GM19397 (cell line): ENCODE measurements around the gene MANSC4.

Source experiments
- ATAC-seq: cut with Tn5 transposase; IDR thresholded peaks from one replicate; pipeline ENCODE4 v1.9.1; 2021; ENCODE audit warnings: mild to moderate bottlenecking, moderate library complexity; ENCODE audit not compliant: unreplicated experiment

The MANSC4 gene

DNA sequence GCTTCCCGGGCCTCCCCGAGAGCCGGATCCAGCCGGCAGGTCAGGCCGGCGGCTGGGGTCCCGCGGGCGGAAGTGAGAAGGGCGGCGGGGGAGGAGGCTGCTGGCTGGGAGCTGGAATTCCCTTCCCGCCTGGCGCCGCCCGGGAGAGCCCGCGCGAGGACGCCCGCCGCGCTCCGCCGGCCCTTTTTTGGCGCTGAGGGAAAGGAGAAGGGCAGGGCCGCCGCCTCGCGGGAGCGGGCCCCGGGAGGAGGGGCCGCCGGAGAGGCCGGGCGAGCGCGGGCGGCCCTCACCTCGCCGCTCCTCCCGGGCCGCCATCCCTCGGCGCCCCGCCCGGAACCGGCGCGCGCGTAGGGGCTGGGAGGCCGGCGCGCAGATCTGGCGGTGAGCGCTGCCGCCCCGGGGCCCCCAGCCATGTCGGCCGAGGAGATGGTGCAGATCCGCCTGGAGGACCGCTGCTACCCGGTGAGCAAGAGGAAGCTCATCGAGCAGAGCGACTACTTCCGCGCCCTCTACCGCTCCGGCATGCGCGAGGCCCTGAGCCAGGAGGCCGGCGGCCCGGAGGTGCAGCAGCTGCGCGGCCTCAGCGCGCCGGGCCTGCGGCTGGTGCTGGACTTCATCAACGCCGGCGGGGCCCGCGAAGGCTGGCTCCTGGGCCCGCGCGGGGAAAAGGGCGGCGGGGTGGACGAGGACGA lies at the start of gene MANSC4, which contains the start of gene KLHL42:
Gene MANSC4 (minus strand): TSS at position 317 of the 692 bp plus-strand sequence. CDS start 8,960 bp downstream, outside the sequence.
Gene KLHL42 (plus strand): TSS at position 314 of the 692 bp plus-strand sequence. CDS start 98 bp downstream, at position 412.
- peak; percentile 81 for ATAC-seq

DNA sequence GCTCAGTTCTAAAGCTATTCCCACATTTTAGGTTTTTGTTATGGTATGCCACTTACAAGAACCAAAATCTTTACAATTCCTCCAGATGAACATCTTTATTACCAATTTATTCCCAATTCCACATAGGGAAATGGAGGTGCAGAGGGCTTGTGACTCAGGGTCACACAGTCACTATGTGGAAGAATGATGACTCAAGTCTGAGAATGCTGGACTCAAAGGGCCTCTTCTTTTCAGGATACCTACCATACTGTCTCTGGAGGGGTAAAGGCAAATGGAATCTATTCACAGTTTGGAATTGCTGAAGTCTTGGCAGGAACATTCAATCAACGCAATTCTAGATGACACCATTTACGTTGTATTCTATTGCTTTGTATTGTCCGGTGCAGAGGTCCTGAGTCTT lies 48.2 kb upstream of the MANSC4 start:
- no peak for ATAC-seq

DNA sequence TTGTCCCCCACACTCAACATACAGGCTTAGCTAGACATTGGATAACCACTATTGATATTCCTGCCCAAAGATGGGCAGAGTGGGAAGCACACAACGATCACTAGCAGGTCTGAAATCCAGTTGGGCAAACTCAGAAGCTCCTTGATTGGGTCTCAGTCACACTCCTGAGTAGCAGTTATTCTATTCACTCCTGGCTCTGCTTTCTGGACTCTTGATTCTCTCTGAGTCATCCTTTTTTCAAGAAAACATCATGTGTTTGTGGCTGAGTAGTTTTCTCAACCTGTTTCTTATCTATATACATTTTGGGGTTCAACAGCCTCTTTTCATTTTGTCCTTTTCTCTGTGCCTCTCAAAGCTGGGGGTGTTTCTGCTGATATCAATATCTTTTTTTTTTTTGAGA lies 46.0 kb upstream of the MANSC4 start:
- ATAC-seq = no peak

DNA sequence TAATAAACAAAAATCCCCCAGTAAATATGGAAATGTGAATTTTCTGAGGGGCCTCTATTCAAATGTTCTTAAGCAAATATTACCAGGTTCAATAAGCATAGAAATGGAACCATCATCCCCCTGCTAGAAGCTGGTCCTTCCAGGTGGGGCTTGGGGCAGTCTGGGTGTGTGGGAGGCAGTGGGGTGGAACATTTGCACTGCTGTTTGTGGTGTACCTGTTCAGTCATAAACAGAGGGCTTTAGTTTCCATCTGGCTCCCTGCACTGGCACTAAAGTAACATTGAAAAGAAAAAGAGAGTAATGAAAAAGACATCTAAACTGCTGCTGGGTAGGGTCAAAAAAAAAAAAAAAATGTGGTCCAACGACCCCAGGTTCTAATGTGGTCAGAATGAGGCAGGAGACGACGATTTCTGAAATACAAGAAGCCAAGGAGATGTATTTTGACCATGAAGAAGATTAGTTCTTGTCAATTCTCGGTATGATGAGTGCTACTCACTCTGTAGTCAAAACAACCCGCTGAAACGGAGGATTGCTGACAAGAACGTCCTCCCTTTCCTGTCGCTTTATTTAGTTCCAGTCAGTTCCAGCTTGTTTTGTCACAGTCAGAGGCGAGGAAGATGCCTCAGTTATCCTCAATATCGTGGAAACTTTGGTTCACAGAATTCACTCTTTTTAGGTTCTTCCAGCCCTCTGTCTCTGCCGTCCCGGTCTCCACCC lies 44.2 kb upstream of the MANSC4 start:
- ATAC-seq = peak; percentile 79

DNA sequence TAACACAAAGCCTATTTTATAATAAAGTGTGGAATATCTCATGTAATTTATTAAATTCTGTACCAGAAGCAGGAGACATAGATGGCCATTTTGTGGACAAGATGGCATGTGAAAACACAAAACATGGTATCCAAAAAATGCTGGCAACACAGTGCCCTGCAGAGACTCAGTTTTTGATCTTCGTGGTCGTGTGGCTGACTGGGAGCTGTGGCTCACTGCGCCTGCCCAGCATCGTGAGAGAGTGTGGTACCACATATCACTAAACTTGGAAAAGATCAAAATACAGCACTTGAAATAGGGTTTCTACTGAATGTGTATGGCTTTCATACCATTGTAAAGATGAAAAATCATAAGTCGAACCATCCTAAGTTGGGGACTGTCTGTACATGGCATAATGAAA lies 43.0 kb upstream of the MANSC4 start:
- no peak for ATAC-seq

DNA sequence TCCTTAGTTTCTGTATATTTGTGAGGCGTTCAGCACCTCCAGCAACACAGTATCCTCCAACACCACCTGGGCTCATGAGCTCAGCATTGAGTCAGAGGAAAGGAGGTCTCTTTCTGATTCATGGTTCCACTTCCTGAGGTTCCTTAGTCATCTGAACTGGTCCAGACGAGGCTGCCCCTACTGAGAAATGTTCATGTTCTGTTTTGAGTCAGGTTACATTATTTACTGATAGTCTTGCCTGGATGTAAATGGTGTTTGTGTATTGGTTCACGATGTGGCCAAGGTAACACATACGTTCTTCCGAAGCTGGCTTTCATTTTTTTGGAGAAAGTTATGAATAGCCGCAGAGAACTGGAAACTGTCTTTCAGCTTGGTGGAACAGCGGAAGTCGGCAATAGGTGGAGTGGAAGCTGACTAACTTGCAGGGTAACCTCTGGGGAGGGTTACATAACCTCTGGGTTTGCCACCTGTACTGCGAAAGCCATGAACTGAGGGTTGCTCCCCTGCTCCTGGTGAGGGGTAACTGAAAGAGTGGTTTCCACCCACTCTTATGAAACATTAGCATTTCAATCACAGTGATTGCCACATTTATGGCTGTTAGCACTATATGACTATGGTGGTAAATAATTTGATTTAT lies 42.2 kb upstream of the MANSC4 start:
- peak; percentile 65 for ATAC-seq

DNA sequence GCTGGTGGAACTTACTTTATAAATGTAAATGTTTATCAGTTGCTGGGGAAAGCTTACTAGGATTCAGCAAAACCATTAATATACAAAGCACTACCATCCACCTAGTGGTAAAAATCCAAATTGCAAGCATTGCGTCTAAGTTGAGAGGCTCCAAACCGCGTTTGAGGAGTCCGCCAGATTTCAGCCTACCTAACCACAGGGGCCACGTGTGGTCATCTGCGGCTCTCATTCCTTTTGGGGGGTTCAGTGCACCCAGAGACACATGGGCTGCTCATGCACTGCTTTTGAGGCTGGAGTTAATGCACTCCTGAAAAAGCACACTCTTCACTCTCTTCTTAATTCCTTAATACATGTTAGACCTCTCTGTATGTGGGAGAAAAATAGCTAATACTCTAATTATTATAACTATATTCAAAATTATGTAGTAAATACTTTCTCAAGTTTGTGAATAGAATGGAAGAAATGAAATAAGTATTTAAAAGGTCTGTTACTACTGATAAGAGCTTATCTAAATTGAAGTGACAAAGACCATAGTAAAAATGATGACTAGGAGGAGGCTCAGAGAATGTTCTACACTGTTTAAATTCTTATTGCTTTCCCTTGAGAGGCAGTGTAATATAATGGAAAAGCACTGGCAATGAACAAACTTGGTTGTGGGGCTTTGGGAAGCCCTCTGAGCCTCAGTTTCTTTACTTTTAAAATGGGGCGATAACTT lies 41.4 kb upstream of the MANSC4 start:
- ATAC-seq = no peak

DNA sequence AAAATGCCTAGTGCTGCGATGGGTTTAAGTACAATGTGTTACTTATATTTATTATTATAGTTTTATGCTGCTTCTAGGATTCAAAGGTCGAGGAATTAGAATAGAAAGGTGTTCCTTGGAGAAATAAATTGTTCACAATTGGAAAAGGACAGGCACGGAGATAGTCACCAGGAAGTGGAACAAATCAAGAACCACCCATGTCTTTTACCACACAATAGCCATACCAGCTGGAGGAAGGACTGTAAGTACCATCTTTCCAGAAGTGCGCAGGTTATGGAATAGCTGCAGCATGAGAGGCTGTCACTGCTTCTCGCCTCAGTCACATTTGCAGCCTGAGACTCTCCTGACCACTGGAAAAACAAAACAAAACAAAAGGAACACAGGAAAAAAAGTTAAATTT lies 40.5 kb upstream of the MANSC4 start:
- ATAC-seq = no peak

DNA sequence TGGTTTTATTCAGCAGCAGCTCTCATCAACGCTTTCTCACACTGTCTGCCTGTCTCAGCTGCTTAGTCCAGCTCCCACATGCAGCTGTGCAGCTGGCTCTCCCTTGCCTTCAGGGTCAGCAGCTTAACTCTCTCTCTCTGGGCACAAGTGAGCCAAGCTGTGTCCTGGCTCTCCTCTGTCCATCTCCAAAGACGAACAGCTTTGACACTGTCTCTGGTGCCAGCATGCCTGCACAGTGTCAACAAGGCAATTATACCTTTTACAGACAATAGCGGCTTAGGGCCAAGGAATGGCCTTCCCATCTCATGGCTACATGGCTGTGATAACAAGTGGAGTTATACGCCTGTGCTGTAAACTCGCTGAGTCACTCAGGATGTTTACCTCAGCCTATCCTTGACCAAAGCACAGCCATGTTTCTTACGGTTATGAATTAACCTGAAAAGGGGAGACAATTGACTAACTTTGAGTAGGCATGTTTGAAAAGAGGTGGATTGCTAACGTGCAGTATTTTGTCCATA lies 38.4 kb upstream of the MANSC4 start:
- ATAC-seq = no peak

DNA sequence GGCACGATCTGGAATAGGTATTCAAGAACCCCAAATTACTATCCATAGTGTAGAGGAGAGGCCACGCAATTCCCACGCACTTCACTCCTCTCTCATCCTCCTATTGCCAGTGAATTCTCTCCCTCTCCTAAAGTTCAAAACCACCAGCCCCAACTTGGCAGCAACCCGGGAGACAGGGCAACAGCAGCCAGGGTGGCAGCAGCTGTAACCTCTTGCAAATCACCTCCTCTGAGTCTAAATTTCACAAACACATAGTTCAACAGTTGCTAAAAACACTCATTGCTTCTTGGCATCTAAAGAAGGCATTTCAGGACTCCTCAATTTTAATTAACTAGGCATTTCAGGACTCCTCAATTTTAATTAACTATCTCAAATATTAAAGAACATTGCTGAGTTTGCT lies 37.7 kb upstream of the MANSC4 start:
- ATAC-seq = no peak

DNA sequence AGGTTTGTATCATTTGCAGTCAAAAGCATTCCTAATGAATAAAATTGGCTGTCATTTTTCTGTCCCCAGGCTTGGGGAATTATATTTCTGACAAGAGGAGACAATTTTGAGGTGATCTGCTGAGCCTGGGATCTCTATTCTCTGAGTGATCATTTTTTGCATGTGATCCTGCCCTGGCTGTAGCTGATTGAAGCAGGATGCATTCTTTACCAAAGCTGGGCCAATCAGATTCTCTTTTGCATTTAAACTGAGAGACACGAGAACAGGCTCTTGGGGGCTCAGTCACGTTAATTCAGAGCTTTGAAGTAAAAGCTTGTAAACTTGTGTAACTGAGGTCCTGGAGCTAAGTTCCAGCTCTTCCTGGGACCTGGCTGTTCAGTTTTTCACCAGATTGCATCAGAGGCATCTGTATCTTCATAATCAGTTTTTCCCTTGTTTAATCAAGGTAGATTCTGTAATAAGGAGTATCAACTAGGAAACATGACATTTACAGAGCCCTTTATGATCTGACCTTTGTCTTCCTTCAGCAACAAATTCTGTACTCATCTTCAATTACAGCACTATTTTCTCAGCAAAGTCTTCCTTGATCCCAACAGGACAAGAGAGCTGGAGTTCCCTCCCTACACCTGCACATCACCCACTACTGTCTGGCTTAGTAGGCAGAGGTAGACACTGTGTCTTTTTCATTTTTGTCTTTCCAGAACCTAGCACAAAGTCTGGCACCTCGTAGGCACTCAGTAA lies 35.0 kb upstream of the MANSC4 start:
- no peak for ATAC-seq

DNA sequence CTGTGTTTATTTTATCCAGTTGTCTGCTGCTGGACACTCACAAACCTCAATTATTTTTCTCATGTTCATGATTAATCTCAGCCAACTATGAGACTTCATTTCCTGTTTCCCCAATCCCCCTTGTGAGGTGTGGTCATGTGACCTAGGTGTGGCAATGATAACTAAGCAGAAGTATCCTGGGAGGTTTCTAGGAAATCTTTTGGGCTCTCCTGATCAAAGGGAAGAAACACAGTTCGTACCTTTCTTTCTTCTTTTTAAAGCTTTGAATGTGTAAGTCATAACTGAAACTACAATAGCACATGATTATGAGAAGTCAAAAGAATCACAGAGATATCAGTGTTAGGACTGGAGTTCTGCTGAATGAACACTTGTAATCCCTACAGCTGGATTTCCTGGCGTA lies 34.4 kb upstream of the MANSC4 start:
- no peak for ATAC-seq

DNA sequence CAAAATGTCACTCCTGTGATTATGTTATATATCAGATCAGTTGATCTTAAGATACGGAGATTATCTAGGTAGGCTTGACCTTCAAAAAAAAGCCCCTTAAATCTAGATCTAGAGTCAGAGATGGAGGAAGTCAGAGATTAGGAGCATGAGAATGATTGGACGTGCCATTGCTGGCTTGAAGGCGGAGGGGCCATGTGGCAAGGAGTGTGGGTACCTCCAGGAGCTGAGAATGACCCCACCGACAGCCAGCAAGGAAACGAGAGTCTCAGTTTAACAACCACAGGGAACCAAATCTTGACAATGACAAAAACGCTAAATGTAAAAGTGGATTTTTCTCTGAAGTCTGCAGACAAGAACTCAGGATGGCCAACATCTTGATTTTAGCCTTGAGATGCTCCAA lies 32.5 kb upstream of the MANSC4 start:
- ATAC-seq = no peak

DNA sequence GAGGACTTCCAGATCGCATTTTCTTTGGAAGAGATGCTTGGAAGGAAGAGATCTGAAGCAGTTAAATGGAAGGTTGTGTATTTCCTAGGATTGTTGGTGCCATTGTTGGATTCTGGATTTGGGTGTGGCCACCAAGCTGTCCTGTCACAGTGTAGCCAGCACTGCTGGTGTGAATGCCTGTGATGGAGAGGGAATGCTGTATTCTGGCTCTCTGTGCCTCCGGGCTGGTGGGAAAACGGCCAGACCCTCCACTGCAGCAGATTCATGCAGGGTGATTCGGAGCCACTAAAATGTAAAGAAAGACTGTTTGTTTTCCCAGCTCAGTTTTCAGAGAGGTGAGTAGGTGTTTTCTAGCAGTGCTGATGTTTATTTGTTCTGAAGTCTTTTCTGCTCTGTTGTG lies 30.7 kb upstream of the MANSC4 start:
- ATAC-seq = no peak

DNA sequence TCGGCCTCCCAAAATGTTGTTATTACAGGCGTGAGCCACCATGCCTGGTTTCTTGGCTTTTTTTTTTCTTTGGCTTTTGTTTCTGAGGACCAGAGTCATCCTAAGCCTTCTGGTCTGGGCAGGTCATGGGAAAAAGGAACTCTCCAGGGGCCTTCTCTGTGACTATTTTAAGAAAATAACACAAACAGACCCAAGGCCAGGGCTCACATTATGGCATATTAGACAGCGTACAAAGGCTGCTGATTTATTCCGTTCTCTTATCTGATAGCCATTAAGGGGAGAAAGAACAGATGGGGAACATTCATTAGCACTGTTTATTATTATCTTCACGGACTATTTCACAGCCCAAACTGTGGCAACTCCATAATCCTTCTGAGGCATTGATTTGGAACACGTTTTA lies 28.8 kb upstream of the MANSC4 start:
- ATAC-seq = no peak

DNA sequence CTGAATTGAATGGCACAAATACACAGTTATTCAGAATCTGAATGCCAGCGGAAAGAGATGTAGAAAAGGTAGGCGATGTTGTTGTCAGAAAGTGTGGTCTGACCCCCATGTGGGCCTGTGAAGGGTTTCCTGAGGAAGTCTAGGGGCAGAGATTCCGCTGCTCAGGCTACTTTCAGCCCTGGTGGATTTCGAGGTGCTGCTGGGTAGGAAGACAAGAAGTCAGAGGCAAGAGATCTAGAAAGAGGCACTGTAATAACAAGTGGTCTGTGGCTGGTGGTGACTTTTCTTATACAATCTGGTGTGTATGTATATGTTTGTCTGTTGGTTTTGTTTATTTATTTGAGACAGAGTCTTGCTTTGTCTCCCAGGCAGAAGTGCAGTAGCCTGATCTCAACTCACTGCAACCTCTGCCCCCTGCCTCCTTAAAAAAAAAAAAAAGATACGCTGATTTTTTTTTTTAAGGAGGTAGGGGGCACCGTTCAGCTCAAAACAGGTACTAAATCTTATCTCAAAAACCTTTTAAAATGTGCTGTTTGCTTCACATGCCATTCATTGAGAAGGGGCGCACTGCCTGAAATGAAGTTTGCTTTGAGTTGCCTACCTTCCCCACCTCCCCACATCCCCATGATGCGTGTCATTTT lies 27.1 kb upstream of the MANSC4 start:
- ATAC-seq = no peak

DNA sequence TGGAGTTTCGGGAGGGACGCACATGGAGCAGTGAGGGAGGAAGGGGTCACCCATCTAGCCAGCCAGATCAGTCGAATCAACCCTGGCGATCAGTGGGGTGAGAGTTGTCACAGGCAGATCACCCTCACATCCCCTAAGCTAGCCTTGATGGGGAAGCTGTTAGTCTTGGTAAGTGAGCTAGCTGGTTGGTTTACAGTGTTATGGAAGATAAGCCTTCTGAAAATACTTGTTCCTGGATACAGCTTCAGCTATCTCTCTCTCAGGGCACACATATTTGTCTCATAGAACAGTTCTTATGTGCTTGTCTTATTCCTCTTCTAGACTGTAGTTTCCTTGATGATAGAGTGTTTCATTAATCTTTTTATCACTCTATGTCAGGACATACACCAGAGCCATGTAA lies 26.2 kb upstream of the MANSC4 start:
- no peak for ATAC-seq

DNA sequence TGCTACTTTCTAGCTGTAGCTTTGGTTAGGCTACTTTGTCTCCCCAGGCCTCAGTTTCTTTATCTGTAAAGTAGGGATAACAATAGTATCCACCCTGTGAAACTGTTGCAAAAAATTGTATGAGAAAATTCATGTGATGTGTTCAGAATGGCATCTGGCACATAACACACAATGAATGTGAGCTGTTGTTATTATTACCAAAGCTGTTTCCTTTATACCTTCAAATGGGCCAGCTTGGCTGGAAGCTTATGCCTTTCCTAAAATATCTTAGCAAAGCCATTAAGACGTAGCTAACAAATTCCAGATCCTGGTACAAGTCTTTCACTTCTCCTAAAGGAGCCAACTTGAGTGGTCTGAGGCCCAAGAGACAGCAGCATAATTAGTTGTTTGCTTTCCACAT lies 25.2 kb upstream of the MANSC4 start:
- no peak for ATAC-seq

DNA sequence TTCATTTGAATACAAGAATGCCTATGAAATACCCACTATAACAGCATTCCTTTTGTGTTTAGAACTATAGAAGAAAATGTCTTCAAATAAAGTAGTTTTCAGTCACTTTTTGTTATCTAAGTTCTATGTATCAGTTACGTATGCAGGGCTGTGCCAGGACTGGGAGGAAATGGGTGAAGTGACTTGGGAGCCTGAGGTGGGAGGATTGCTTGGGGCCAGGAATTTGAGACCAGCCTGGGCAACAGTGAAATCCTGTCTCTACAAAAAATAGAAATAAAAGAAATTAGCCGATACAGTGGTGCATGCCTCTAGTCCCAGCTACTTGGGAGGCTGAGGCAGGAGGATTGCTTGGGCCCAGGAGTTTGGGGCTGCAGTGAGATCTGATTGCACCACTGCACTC lies 22.9 kb upstream of the MANSC4 start:
- no peak for ATAC-seq

DNA sequence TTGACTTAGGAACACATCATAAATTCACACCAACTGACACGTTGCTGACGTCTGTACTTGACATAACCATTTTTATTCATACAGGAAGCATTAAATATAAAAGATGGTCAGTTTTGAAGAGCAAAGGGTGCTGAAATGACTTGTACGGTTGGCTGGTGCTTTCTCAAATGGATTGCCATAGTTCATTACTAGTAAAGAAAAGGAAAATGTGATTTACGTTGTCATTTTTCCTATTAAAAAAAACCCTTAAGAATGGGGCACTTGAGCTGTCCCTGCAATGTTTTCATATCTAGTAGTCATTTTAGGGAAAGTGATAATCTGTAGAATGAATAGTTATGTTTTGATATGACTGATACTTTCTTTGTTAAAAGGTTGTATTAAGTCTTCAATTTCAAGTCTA lies 22.5 kb upstream of the MANSC4 start:
- no peak for ATAC-seq
